ENCODE results near the gene CYB5D1. TPM values are rescaled to one million over a fixed set of nuclear protein-coding genes. Genes with fewer than 3 reads are reported as not detected.

CYB5D1 gene
- total RNA-seq, 3 donors from 2014 or later: 11.5 to 17.0 (median 12.2) TPM

GRCh38 chr17:7822126-7822525 is 35.7 kb upstream of the CYB5D1 start:
- no peak for ATAC-seq
- intact Hi-C loops (cut with DNase I, micrococcal nuclease): no loop called here

GRCh38 chr17:7823581-7824001 is 34.2 kb upstream of the CYB5D1 start:
- intact Hi-C loops (cut with DNase I, micrococcal nuclease): no loop called here
- Histone ChIP-seq H3K9me3 (no peaks in the 10 kb centered on the region), H3K4me3 (no peak overlapping the region), H3K4me1 (ENCODE audit: low read depth) (no peaks in the 10 kb centered on the region), H3K36me3 (ENCODE audit: low read depth) (no peaks in the 10 kb centered on the region)
- ATAC-seq (no peak), DNase-seq (no peak)
- TF ChIP-seq CTCF (IDR thresholded peaks at IDR 0.05): no peak

More at GRCh38 chr17:7822126-7822525, 35.7 kb upstream of the CYB5D1 start:
- no peak for DNase-seq
- Histone ChIP-seq H3K36me3 (ENCODE audit: low read depth) (no peaks in the 10 kb centered on the region), H3K4me3 (no peak overlapping the region), H3K9me3 (no peaks in the 10 kb centered on the region), H3K4me1 (ENCODE audit: low read depth) (no peaks in the 10 kb centered on the region)
- TF ChIP-seq CTCF (IDR thresholded peaks at IDR 0.05): no peak

GRCh38 chr17:7824021-7824924 is 33.5 kb upstream of the CYB5D1 start:
- intact Hi-C loops (cut with DNase I, micrococcal nuclease): no loop called here
- no peaks in the 10 kb centered on the region for H3K4me1 ChIP-seq (ENCODE audit: low read depth)
- TF ChIP-seq CTCF (IDR thresholded peaks at IDR 0.05): no peak
- DNase-seq (no peak), ATAC-seq (no peak)
- no peak overlapping the region for H3K4me3 ChIP-seq
- no peaks in the 10 kb centered on the region for H3K36me3 ChIP-seq (ENCODE audit: low read depth)
- H3K9me3 ChIP-seq: no peaks in the 10 kb centered on the region

- no peak for TF ChIP-seq CTCF (IDR thresholded peaks at IDR 0.05)
- Histone ChIP-seq H3K9me3 (no peaks in the 10 kb centered on the region), H3K36me3 (ENCODE audit: low read depth) (no peaks in the 10 kb centered on the region), H3K4me1 (ENCODE audit: low read depth) (no peaks in the 10 kb centered on the region), H3K4me3 (no peak overlapping the region)
- intact Hi-C loops (cut with DNase I, micrococcal nuclease): no loop called here
- DNase-seq (no peak), ATAC-seq (no peak)
These were observed 32.4 kb upstream of the CYB5D1 start for GRCh38 chr17:7825206-7825990.

- no peak for DNase-seq
- no peak overlapping the region for H3K4me3 ChIP-seq
- no peak for TF ChIP-seq CTCF (IDR thresholded peaks at IDR 0.05)
- H3K36me3 ChIP-seq (ENCODE audit: low read depth): no peaks in the 10 kb centered on the region
- H3K4me1 ChIP-seq (ENCODE audit: low read depth): peaks cover 10% of the 10 kb centered on the region
- no peaks in the 10 kb centered on the region for H3K9me3 ChIP-seq
- no peak for ATAC-seq
- intact Hi-C loops (cut with DNase I, micrococcal nuclease): no loop called here
These were observed 27.2 kb upstream of the CYB5D1 start for GRCh38 chr17:7830616-7831015.

All from mucosa of descending colon (tissue), 3 donors.